HG03521 (cell line): ENCODE measurements around the gene C1QB.
"Not testable (repeated sequence)": the region's sequence is repeated elsewhere in the genome, so short reads cannot be mapped to it uniquely, and the experiment has no call there.

Source experiments
- ATAC-seq: cut with Tn5 transposase; IDR thresholded peaks from one replicate; pipeline ENCODE4 v1.9.1; 2021; ENCODE audit warnings: mild to moderate bottlenecking, moderate library complexity; ENCODE audit not compliant: unreplicated experiment

C1QB gene

GRCh38 chr1:22691031-22691753 lies 38.2 kb downstream of the C1QB start:
- no peak for ATAC-seq

GRCh38 chr1:22694172-22694571 lies 41.1 kb downstream of the C1QB start:
- ATAC-seq = no peak

GRCh38 chr1:22696610-22697009 lies 43.6 kb downstream of the C1QB start:
- ATAC-seq = no peak

DNA sequence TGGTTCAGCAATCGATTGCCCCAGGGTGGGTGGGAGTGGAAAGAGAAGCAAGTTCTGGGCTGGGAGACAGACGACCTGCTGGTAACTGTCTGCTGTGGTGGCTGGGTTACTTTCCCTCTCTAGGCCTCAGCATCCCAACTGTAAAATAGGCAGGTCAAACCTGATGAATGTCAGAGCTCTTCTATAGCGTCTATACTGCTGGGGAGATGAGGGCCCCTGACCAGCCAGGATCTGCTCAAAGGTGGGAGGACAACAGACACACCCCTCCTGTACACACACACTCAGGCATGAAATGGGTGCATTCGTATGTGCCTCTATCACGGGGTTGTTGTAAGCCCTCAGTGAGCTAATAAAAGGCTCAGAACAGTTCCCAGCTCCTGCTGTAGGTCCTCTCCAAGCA lies 44.9 kb downstream of the C1QB start:
- no peak for ATAC-seq

- no peak for ATAC-seq
Observed at GRCh38 chr1:22699681-22700520, 46.9 kb downstream of the C1QB start.

DNA sequence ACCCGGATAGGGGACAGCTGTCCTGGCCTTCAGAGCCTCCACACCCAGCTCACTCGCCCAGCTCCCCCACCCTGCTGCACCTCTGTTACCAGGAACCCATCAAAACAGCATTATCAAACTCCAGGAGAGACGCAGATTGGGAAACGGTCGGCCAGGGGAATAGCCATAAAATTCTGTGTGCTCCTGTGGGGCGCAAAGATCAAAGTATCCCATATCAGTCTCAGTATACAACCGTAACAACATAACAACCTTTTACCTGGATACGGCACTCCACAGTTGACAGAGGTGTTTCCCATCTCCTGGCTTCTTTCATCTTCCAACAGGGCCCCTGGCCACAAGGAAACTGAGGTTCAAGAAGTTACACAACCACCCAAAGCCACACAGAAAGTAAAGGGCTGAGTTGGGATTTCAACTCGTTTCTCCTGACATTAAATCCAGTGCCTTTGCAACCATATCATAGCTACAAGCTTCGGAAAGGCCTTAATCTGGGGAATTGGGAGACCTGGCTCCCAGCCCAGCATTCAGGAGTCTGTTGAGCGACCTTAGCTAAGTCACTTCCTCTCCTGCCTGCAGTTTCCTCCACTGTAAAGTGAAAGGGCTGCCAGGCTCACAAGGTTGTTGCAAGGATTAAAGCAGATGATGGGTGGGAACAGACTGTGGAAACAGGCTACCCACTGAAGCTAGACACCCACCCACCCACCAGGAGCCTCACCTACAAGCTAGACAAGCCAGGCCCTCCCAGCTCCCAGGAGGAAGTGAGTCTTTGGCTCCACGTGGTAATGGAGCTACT lies 49.5 kb downstream of the C1QB start:
- ATAC-seq = no peak

- no peak for ATAC-seq
Observed at GRCh38 chr1:22704440-22705067, 51.5 kb downstream of the C1QB start.

- ATAC-seq = no peak
Observed at GRCh38 chr1:22705586-22705985, 52.5 kb downstream of the C1QB start.

DNA sequence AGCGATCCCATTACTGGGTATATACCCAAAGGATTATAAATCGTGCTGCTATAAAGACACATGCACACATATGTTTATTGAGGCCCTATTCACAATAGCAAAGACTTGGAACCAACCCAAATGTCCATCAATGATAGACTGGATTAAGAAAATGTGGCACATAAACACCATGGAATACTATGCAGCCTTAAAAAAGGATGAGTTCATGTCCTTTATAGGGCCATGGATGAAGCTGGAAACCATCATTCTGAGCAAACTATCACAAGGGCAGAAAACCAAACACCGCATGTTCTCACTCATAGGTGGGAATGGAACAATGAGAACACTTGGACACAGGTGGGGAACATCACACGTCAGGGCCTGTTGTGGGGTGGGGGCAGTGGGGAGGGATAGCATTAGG lies 53.1 kb downstream of the C1QB start:
- not testable (repeated sequence) for ATAC-seq

GRCh38 chr1:22708777-22709176 lies 55.7 kb downstream of the C1QB start:
- no peak for ATAC-seq

- no peak for ATAC-seq
Observed at GRCh38 chr1:22709227-22709626, 56.2 kb downstream of the C1QB start.

DNA sequence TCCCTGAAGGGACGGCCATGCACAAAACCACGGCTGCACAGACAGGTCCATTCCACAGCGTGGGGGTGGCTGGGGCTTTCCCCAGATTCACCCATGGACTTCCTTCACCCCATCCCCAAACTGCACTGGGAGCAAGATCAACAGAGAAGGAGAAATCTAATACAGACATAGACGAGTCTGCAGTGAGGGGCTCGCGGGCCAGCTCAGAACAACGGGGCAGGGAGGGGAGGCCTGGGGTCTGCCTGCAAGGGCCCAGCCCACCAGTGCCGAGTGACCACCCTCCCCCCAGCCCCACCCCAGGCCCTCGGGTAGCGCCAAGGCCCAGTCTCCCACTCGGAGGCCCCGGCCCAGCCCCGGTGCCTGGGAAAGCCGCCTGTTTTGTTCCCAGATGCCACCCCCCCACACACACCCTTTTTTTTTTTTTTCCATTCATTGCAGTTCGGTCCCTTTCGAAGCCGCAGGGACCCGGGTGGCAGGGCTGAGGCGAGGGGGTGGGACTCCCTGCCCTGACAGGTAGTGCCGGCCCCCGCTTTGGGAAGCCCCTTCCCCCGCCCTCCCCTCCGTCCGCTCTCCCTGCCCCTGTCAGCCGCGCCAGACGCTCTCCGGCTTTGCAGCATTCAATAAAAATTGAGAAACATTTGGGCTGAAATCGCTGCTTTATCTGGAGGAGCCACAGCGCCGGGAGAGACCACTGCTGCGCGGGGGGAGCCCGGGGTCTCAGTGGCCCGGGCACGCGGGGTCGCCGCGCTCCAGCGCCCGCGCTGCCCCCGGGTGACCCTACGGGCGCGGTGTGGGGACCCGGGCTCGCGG lies 57.1 kb downstream of the C1QB start:
- no peak for ATAC-seq

DNA sequence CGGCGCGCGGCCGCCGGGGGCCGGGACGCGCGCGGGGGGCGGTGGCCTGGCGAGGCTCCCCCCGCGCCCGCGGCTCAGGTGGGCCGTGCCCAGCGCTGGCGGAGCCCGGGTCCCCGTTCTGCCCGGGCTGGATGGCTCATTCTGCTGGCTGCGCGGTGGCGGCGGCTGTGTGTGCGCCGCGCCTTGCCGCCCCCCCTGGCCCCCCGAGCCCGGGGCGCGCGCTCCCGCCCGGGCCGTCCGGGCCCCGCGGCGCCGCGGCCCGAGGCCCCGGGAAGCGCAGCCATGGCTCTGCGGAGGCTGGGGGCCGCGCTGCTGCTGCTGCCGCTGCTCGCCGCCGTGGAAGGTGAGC lies 57.6 kb downstream of the C1QB start, which contains the start of gene EPHB2:
Gene EPHB2, plus strand, starts transcription at position 139 of the 349 bp plus-strand sequence. Its CDS starts 144 bp downstream, at position 283.
- no peak for ATAC-seq

DNA sequence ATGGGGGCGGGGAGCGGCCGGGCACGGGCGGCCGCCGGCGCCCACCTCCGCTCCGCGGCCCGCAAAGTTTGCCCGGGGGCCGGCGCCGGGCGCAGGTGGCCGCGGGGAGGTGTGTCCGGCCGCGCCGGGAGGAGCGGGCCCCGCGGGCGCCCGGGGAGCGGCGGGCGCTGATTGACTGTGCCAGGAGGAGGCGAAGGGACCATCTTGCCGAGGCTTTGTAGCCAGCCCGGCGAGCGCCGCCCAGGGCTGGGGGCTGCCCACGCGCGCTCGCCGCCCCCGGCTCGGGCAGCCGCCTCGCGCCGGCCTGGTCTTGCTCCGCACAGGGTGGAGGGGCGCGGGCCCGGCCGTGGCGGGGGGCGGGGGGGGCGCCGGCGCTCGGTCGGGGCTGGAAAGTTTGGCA lies 58.0 kb downstream of the C1QB start:
- ATAC-seq = no peak
